Thyroid gland (tissue), 4 donors: ENCODE measurements around the gene KAZN. TPM values are rescaled to one million over a fixed set of nuclear protein-coding genes. Genes with fewer than 3 reads are reported as not detected.

Experiments used
- DNase-seq, 2 donors: peaks; one replicate each; pipeline ENCODE4 v3.0.0-alpha.2; 2019
- H3K27ac ChIP-seq, 3 donors: fragments of 200-600 bp; sonication (generic); 1 replicate in 2 of 3; 2 replicates in 1 of 3; pipeline ENCODE4 v1.5.1; 2016 to 2019; ENCODE audit warnings: mild to moderate bottlenecking in 1 of 3, moderate library complexity in 1 of 3
- H3K27me3 ChIP-seq: fragments of 200-600 bp; sonication (generic); one replicate; pipeline ENCODE4 v1.5.1; 2019
- H3K36me3 ChIP-seq, 2 donors: fragments of 200-600 bp; sonication (generic); one replicate each; pipeline ENCODE4 v1.5.1; 2016 to 2019
- H3K4me1 ChIP-seq, 2 donors: fragments of 200-600 bp; sonication (generic); one replicate each; pipeline ENCODE4 v1.5.1; 2017 to 2019
- H3K4me3 ChIP-seq, 3 donors: fragments of 200-600 bp; sonication (generic); replicated peaks in 1 of 3; 1 replicate in 2 of 3; 2 replicates in 1 of 3; pipeline ENCODE4 v1.5.1; 2016; ENCODE audit warnings: mild to moderate bottlenecking in 1 of 3
- H3K9me3 ChIP-seq: fragments of 200-600 bp; sonication (generic); one replicate; pipeline ENCODE4 v1.5.1; 2017
- POLR2A ChIP-seq, 2 donors: fragments of 450-650 bp; IDR thresholded peaks; one replicate each; pipeline ENCODE4 v1.6.1; 2017; ENCODE audit warnings: antibody characterized with exemption in 2 of 2, mild to moderate bottlenecking in 2 of 2, moderate library complexity in 1 of 2
- WGBS, 2 donors: methylation state at CpG; one replicate each; pipeline ENCODE4 v1.1.5; 2017; 5-methylcytosine and 5-hydroxymethylcytosine counted together
- intact Hi-C: fragments of 100-400 bp; cut with DNase I; formaldehyde crosslinking; loops from one replicate; pipeline ENCODE4 v1.15.1; 2023
- total RNA-seq, 4 donors: library from RNA; depleted of rRNA; stranded (reverse); fragments of >200 nt; gene quantifications; one replicate each; pipeline ENCODE4 v1.2.3, GENCODE V29; 2016
- TF ChIP-seq, protein P1 (sequence below), 6 experiments: fragments of 200-600 bp in 3 of 6; fragments of 450-650 bp in 3 of 6; sonication (generic) in 3 of 6; IDR thresholded peaks; one replicate each; pipeline ENCODE4 v1.5.1; 2016 to 2019; ENCODE audit warnings: antibody characterized with exemption in 6 of 6, mild to moderate bottlenecking in 2 of 6, inconsistent platforms in 1 of 6, moderate library complexity in 1 of 6

Gene KAZN
- total RNA-seq, 4 donors from 2014 or later = 14.8 to 28.6 (median 18.2) TPM

DNA sequence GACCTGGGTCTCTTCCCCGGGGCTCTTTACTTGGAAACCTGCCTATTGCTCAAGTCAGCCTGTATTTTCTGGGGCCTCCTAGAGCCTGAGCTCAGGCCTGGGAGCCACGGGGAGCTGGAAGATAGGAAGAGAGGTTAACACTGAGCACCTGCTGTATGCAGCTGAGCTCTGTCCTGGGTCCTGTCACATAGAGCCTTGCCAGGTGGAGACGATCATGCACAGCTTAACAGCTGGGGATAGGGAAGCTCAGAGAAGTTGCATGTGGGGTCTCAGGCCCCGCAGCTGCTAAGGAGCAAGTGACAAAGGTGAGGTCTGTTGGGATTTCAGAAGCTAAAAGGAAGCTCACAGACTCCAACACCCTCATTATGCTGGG lies 427.6 kb downstream of the KAZN start:
- H3K27ac ChIP-seq = no peak overlapping the region
- WGBS, 2 donors = 61 to 82% methylated on average over 2 to 4 of the region's 4 CpGs
- H3K27me3 ChIP-seq = no peaks in the 10 kb centered on the region
- no peak overlapping the region for H3K4me3 ChIP-seq
- H3K36me3 ChIP-seq = no peaks in the 10 kb centered on the region
- intact Hi-C loops = loop anchor here (5.0 kb wide), 1 partner anchor 104 kb away; no protein-coding TSS in a partner anchor
- H3K4me1 ChIP-seq = peaks cover 38 to 51% of the 10 kb centered on the region in 2 donors
- no peaks in the 10 kb centered on the region for H3K9me3 ChIP-seq
- no peak for TF ChIP-seq POLR2A (IDR thresholded peaks at IDR 0.05)
- no peak for DNase-seq

DNA sequence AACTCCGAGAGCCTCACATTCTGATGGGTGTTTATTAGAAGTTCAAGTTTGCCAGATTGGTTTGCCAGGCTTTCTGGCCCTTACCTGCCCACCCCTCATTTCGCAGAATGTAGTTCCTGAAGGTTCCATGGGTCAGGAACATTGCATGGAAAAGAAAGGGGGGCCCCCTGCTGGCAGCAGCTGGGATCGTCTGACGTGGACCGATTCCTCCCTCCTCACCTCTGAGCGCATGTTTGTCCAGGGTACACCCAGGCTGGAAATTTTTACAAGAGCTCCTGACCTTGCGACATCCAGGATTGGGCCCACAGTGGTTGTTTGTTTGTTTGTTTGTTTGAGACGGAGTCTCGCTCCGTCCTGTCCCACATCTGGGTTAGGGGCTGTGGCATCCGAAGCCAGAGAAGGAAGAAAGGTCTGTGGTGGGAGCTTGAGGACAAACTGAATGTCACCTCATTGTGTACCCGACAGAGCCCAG lies 429.1 kb downstream of the KAZN start:
- intact Hi-C loops = loop anchor here (5.0 kb wide), 1 partner anchor 105 kb away; no protein-coding TSS in a partner anchor
- 45 to 48% methylated on average over 12 of the region's 12 CpGs for WGBS, 2 donors
- DNase-seq = peak; percentile 80 to 85

DNA sequence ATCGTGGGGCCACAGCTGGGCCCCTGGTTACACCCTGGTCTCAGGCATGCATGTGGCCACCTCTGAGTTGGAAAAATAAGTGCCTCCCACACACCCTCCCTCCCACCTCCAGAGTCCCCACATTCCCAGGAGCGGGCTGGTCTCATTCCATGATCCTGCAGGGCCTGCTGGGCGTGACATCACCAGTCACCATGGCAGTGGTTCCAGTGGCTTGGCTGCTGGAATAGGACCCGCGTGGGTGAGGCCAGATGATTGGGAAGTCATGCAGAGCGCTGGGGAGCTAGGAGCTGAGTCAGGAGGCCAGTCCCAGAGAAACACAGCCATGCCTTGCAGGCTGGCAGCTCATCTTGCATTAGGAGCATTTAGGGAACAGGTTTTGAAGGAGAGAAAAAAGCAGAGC lies 429.6 kb downstream of the KAZN start:
- TF ChIP-seq, protein P1, sequence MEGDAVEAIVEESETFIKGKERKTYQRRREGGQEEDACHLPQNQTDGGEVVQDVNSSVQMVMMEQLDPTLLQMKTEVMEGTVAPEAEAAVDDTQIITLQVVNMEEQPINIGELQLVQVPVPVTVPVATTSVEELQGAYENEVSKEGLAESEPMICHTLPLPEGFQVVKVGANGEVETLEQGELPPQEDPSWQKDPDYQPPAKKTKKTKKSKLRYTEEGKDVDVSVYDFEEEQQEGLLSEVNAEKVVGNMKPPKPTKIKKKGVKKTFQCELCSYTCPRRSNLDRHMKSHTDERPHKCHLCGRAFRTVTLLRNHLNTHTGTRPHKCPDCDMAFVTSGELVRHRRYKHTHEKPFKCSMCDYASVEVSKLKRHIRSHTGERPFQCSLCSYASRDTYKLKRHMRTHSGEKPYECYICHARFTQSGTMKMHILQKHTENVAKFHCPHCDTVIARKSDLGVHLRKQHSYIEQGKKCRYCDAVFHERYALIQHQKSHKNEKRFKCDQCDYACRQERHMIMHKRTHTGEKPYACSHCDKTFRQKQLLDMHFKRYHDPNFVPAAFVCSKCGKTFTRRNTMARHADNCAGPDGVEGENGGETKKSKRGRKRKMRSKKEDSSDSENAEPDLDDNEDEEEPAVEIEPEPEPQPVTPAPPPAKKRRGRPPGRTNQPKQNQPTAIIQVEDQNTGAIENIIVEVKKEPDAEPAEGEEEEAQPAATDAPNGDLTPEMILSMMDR (IDR thresholded peaks at IDR 0.05) = no peak
- TF ChIP-seq POLR2A (IDR thresholded peaks at IDR 0.05) = peak in 1 of 2 donors; percentile 55
- 15 to 34% methylated on average over 4 to 6 of the region's 6 CpGs for WGBS, 2 donors
- Histone ChIP-seq H3K36me3 (no peaks in the 10 kb centered on the region), H3K9me3 (no peaks in the 10 kb centered on the region), H3K27me3 (no peaks in the 10 kb centered on the region), H3K27ac (peak overlapping the region; percentile 90 to 98 (median 94)), H3K4me1 (peaks cover 40 to 52% of the 10 kb centered on the region in 2 donors), H3K4me3 (no peak overlapping the region)
- intact Hi-C loops = loop anchor here (5.0 kb wide), 1 partner anchor 106 kb away; no protein-coding TSS in a partner anchor
- peak; percentile 97 to 99 for DNase-seq

More for the DNA sequence above, 429.1 kb downstream of the KAZN start:
- TF ChIP-seq, protein P1 (IDR thresholded peaks at IDR 0.05) = peak; percentile 63 to 94 (median 88)
- TF ChIP-seq POLR2A (IDR thresholded peaks at IDR 0.05) = no peak
- H3K27ac ChIP-seq = peak overlapping the region; percentile 90 to 98 (median 94)
- H3K4me3 ChIP-seq = no peak overlapping the region
- no peaks in the 10 kb centered on the region for H3K9me3 ChIP-seq
- H3K36me3 ChIP-seq = no peaks in the 10 kb centered on the region
- peaks cover 40 to 58% of the 10 kb centered on the region in 2 donors for H3K4me1 ChIP-seq
- no peaks in the 10 kb centered on the region for H3K27me3 ChIP-seq

DNA sequence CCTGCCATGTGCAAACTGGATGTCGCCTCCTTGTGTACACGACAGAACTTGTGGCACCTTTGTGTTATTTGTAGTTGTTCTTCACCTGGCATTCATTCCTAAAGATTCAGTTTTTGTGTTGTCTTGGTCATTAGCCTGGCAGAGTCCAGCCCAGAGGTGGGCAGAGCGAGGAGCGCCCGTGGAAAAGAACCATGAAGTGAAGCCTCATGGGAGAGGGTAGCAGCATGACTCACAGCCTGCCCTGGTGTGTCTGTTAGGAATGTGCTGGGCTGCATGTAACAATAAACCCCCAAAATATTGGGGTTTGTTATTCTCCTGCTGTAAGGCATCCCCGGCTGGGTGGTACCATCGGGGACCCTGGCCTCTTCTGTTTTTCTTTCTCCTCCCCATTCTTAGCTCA lies 430.1 kb downstream of the KAZN start:
- Histone ChIP-seq H3K4me3 (no peak overlapping the region), H3K4me1 (peaks cover 40 to 47% of the 10 kb centered on the region in 2 donors), H3K27ac (peak overlapping the region; percentile 63 to 98 (median 94)), H3K36me3 (no peaks in the 10 kb centered on the region), H3K9me3 (no peaks in the 10 kb centered on the region), H3K27me3 (no peaks in the 10 kb centered on the region)
- intact Hi-C loops = loop anchor here (5.0 kb wide), 1 partner anchor 106 kb away; no protein-coding TSS in a partner anchor
- DNase-seq = no peak
- 88 to 91% methylated on average over 7 of the region's 7 CpGs for WGBS, 2 donors
- TF ChIP-seq, protein P1 (IDR thresholded peaks at IDR 0.05) = no peak
- TF ChIP-seq POLR2A (IDR thresholded peaks at IDR 0.05) = no peak

DNA sequence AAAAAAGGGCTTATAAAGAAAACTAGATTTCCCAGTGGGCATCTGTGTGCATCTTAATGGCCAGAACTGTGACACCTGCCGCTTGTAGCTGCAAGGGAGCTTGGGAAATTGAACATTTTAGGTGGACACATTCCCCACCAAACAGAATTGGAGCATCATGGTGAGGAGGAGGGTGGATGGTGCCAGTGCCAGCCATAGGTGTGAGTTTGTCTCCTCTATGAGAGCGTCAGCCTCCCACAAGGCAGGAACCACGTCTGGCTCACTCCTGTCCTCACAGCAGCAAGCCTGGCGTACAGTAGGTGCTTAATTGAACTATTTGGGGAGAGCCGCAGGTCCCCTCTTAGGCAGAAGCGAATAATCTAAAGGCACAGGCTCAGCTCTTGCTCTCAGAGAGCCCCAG lies 430.6 kb downstream of the KAZN start:
- Histone ChIP-seq H3K9me3 (no peaks in the 10 kb centered on the region), H3K4me3 (no peak overlapping the region), H3K27ac (peak overlapping the region; percentile 63 to 98 (median 94)), H3K4me1 (peaks cover 40 to 47% of the 10 kb centered on the region in 2 donors), H3K27me3 (no peaks in the 10 kb centered on the region), H3K36me3 (no peaks in the 10 kb centered on the region)
- DNase-seq = no peak
- no peak for TF ChIP-seq POLR2A (IDR thresholded peaks at IDR 0.05)
- TF ChIP-seq, protein P1 (IDR thresholded peaks at IDR 0.05) = no peak
- intact Hi-C loops = loop anchor here (5.0 kb wide), 1 partner anchor 107 kb away; no protein-coding TSS in a partner anchor
- 96 to 99% methylated on average over 6 of the region's 6 CpGs for WGBS, 2 donors
